Activated CD8-positive, alpha-beta memory T cell treated with anti-CD3 and anti-CD28 coated beads for 36 hours (primary cell): ENCODE measurements around the gene KRT71. TPM values are rescaled to one million over a fixed set of nuclear protein-coding genes. Genes with fewer than 3 reads are reported as not detected.

Experiments used
- CTCF ChIA-PET: fragments of 350-600 bp; sonication (Branson Sonifier 250); formaldehyde crosslinking; loops from one replicate; lab custom pipeline; 2021; ENCODE audit warnings: antibody characterized with exemption; lab: Charles Lee
- POLR2A ChIA-PET: fragments of 350-600 bp; sonication (Branson Sonifier 250); formaldehyde crosslinking; loops from one replicate; lab custom pipeline; 2021; ENCODE audit warnings: antibody characterized with exemption; lab: Charles Lee
- total RNA-seq, 2 experiments: library from RNA; stranded (reverse); gene quantifications; one replicate each; pipeline ENCODE4 v1.2.3, GENCODE V29; 2021

KRT71 gene
- total RNA-seq, 2 experiments from 2014 or later = not detected

GRCh38 chr12:52543985-52544883 lies 8.7 kb downstream of the KRT71 start:
- ChIA-PET CTCF (no interaction called here), POLR2A (no interaction called here)

- ChIA-PET POLR2A (no interaction called here), CTCF (no interaction called here)
Observed at GRCh38 chr12:52542785-52543318, 10.1 kb downstream of the KRT71 start.

GRCh38 chr12:52542157-52542556 lies 10.8 kb downstream of the KRT71 start:
- POLR2A ChIA-PET = no interaction called here
- CTCF ChIA-PET = no interaction called here

- CTCF ChIA-PET = no interaction called here
- POLR2A ChIA-PET = no interaction called here
Observed at GRCh38 chr12:52541709-52542108, 11.2 kb downstream of the KRT71 start.

- CTCF ChIA-PET = no interaction called here
Observed at GRCh38 chr12:52540531-52540930, 12.4 kb downstream of the KRT71 start.

GRCh38 chr12:52539821-52540173 lies 13.1 kb downstream of the KRT71 start:
- ChIA-PET POLR2A (no interaction called here), CTCF (no interaction called here)

More at GRCh38 chr12:52540531-52540930, 12.4 kb downstream of the KRT71 start:
- POLR2A ChIA-PET = no interaction called here

- ChIA-PET CTCF (no interaction called here), POLR2A (no interaction called here)
Observed at GRCh38 chr12:52539083-52539820, 13.7 kb downstream of the KRT71 start.

GRCh38 chr12:52537101-52537500 lies 15.8 kb downstream of the KRT71 start:
- POLR2A ChIA-PET = no interaction called here
- CTCF ChIA-PET = no interaction called here

- CTCF ChIA-PET = no interaction called here
- POLR2A ChIA-PET = no interaction called here
Observed at GRCh38 chr12:52535574-52535973, 17.4 kb downstream of the KRT71 start.

- ChIA-PET POLR2A (no interaction called here), CTCF (no interaction called here)
Observed at GRCh38 chr12:52534482-52534881, 18.5 kb downstream of the KRT71 start.

GRCh38 chr12:52533686-52534470 lies 19.1 kb downstream of the KRT71 start:
- CTCF ChIA-PET = no interaction called here
- POLR2A ChIA-PET = no interaction called here

GRCh38 chr12:52532636-52533035 lies 20.3 kb downstream of the KRT71 start:
- CTCF ChIA-PET = no interaction called here
- POLR2A ChIA-PET = no interaction called here

GRCh38 chr12:52531566-52532300 lies 21.2 kb downstream of the KRT71 start:
- CTCF ChIA-PET = no interaction called here
- POLR2A ChIA-PET = no interaction called here

- CTCF ChIA-PET = interaction anchor here (0.6 to 0.9 kb wide), 2 partner anchors 47 to 348 kb away, joined by 3 read pairs; no protein-coding TSS in a partner anchor
- POLR2A ChIA-PET = no interaction called here
Observed at GRCh38 chr12:52530905-52531304, 22.0 kb downstream of the KRT71 start.

- CTCF ChIA-PET = interaction anchor here (0.6 to 0.9 kb wide), 2 partner anchors 48 to 349 kb away, joined by 3 read pairs; no protein-coding TSS in a partner anchor
- POLR2A ChIA-PET = no interaction called here
Observed at GRCh38 chr12:52530366-52530765, 22.6 kb downstream of the KRT71 start.

- POLR2A ChIA-PET = no interaction called here
- CTCF ChIA-PET = no interaction called here
Observed at GRCh38 chr12:52529846-52530245, 23.1 kb downstream of the KRT71 start.

- CTCF ChIA-PET = no interaction called here
Observed at GRCh38 chr12:52529417-52529816, 23.5 kb downstream of the KRT71 start.

GRCh38 chr12:52528641-52529143 lies 24.3 kb downstream of the KRT71 start:
- CTCF ChIA-PET = no interaction called here

More at GRCh38 chr12:52529417-52529816, 23.5 kb downstream of the KRT71 start:
- POLR2A ChIA-PET = no interaction called here

More at GRCh38 chr12:52528641-52529143, 24.3 kb downstream of the KRT71 start:
- POLR2A ChIA-PET = no interaction called here
